ENCODE measurements around the gene SP140. TPM values are rescaled to one million over a fixed set of nuclear protein-coding genes. Genes with fewer than 3 reads are reported as not detected.

Gene SP140
- 8.2 TPM for total RNA-seq (ENCODE audit: insufficient read depth, low replicate concordance)

GRCh38 chr2:230225486-230225885 lies at the start of gene SP140:
Gene SP140, plus strand, starts transcription at chr2:230225736. Its CDS starts 109 bp downstream, at chr2:230225845.
- no peak for DNase-seq (ENCODE audit: low spot score)

- no peak for DNase-seq (ENCODE audit: low spot score)
These were observed 48.5 kb upstream of the SP140 start for GRCh38 chr2:230176996-230177395.

- DNase-seq (ENCODE audit: low spot score): no peak
These were observed 46.7 kb upstream of the SP140 start for GRCh38 chr2:230178546-230179485.

- DNase-seq (ENCODE audit: low spot score): no peak
These were observed 45.6 kb upstream of the SP140 start for GRCh38 chr2:230179907-230180306.

GRCh38 chr2:230181195-230181594 lies 44.3 kb upstream of the SP140 start:
- DNase-seq (ENCODE audit: low spot score): no peak

- no peak for DNase-seq (ENCODE audit: low spot score)
These were observed 40.6 kb upstream of the SP140 start for GRCh38 chr2:230184727-230185578.

- no peak for DNase-seq (ENCODE audit: low spot score)
These were observed 23.0 kb upstream of the SP140 start for GRCh38 chr2:230202430-230203109.

GRCh38 chr2:230203110-230203676 lies 22.3 kb upstream of the SP140 start:
- no peak for DNase-seq (ENCODE audit: low spot score)

GRCh38 chr2:230205034-230205433 lies 20.5 kb upstream of the SP140 start:
- no peak for DNase-seq (ENCODE audit: low spot score)

GRCh38 chr2:230205721-230206120 lies 19.8 kb upstream of the SP140 start:
- no peak for DNase-seq (ENCODE audit: low spot score)

GRCh38 chr2:230208576-230208975 lies 17.0 kb upstream of the SP140 start:
- DNase-seq (ENCODE audit: low spot score): no peak

- no peak for DNase-seq (ENCODE audit: low spot score)
These were observed 16.0 kb upstream of the SP140 start for GRCh38 chr2:230209422-230210051.

GRCh38 chr2:230216489-230216888 lies 9.0 kb upstream of the SP140 start:
- DNase-seq (ENCODE audit: low spot score): no peak

- DNase-seq (ENCODE audit: low spot score): no peak
These were observed 8.1 kb upstream of the SP140 start for GRCh38 chr2:230217424-230217823.

- peak; percentile 14 for DNase-seq (ENCODE audit: low spot score)
These were observed 7.1 kb upstream of the SP140 start for GRCh38 chr2:230218421-230218820.

GRCh38 chr2:230219419-230220331 lies 5.9 kb upstream of the SP140 start, which contains the start of gene SP110:
Gene SP110, minus strand, starts transcription at chr2:230219984. Its CDS starts 3,057 bp downstream, at chr2:230216927.
- peak; percentile 93 for DNase-seq (ENCODE audit: low spot score)

GRCh38 chr2:230220347-230220969 lies 5.1 kb upstream of the SP140 start:
- DNase-seq (ENCODE audit: low spot score): no peak

GRCh38 chr2:230221493-230221892 lies 4.0 kb upstream of the SP140 start:
- DNase-seq (ENCODE audit: low spot score): no peak

- DNase-seq (ENCODE audit: low spot score): peak; percentile 2
These were observed 2.7 kb upstream of the SP140 start for GRCh38 chr2:230222829-230223228.
